UCSD-AML1 (cell line): ENCODE data around the gene TBC1D2B.

Experiments used
- DNase-seq: peaks from one replicate; lab custom pipeline; 2025; ENCODE audit not compliant: unreplicated experiment; lab: John Stamatoyannopoulos, UW

The TBC1D2B gene

GRCh38 chr15:78097667-78098066 is 20.2 kb upstream of the TBC1D2B start:
- DNase-seq, result no peak

GRCh38 chr15:78093242-78094020 is 15.9 kb upstream of the TBC1D2B start:
- DNase-seq, result no peak

GRCh38 chr15:78092261-78093041 is 14.9 kb upstream of the TBC1D2B start, which contains the start of gene SH2D7:
Gene SH2D7 (plus strand): TSS chr15:78092561. CDS start chr15:78092585, 24 bp downstream.
- DNase-seq, result no peak

- no peak for DNase-seq
These were observed 13.0 kb upstream of the TBC1D2B start for GRCh38 chr15:78090422-78091063.

- DNase-seq, result no peak
These were observed 11.2 kb upstream of the TBC1D2B start for GRCh38 chr15:78088773-78089080.

GRCh38 chr15:78087951-78088772 is 10.7 kb upstream of the TBC1D2B start:
- DNase-seq, result no peak

GRCh38 chr15:78085928-78086327 is 8.4 kb upstream of the TBC1D2B start:
- no peak for DNase-seq

GRCh38 chr15:78084449-78084750 is 6.9 kb upstream of the TBC1D2B start:
- no peak for DNase-seq

- DNase-seq, result no peak
These were observed 6.4 kb upstream of the TBC1D2B start for GRCh38 chr15:78083687-78084448.

GRCh38 chr15:78083186-78083585 is 5.7 kb upstream of the TBC1D2B start:
- no peak for DNase-seq

GRCh38 chr15:78082743-78083110 is 5.2 kb upstream of the TBC1D2B start:
- DNase-seq, result no peak

GRCh38 chr15:78082106-78082742 is 4.7 kb upstream of the TBC1D2B start:
- DNase-seq, result no peak

- DNase-seq, result no peak
These were observed 2.6 kb upstream of the TBC1D2B start for GRCh38 chr15:78080088-78080460.

GRCh38 chr15:78079298-78080087 is 2.0 kb upstream of the TBC1D2B start:
- DNase-seq, result no peak

- DNase-seq, result no peak
These were observed 330 bp upstream of the TBC1D2B start for GRCh38 chr15:78077871-78078210.

- DNase-seq, result no peak
These were observed 1.1 kb downstream of the TBC1D2B start for GRCh38 chr15:78076231-78077052.

- DNase-seq, result no peak
These were observed 1.9 kb downstream of the TBC1D2B start for GRCh38 chr15:78075490-78076230.
